ENCODE measurements around the gene PRKCB.

GRCh38 chr16:23856251-23856709 is 20.5 kb downstream of the PRKCB start:
- TF ChIP-seq POLR2A (IDR thresholded peaks at IDR 0.05) (no peak), CTCF (IDR thresholded peaks at IDR 0.05) (no peak)

All from testis (tissue), 2 donors.